ENCODE data around the gene FAM20A. TPM values are rescaled to one million over a fixed set of nuclear protein-coding genes. Genes with fewer than 3 reads are reported as not detected.

The FAM20A gene
- total RNA-seq, 2 experiments from 2014 or later = not detected

DNA sequence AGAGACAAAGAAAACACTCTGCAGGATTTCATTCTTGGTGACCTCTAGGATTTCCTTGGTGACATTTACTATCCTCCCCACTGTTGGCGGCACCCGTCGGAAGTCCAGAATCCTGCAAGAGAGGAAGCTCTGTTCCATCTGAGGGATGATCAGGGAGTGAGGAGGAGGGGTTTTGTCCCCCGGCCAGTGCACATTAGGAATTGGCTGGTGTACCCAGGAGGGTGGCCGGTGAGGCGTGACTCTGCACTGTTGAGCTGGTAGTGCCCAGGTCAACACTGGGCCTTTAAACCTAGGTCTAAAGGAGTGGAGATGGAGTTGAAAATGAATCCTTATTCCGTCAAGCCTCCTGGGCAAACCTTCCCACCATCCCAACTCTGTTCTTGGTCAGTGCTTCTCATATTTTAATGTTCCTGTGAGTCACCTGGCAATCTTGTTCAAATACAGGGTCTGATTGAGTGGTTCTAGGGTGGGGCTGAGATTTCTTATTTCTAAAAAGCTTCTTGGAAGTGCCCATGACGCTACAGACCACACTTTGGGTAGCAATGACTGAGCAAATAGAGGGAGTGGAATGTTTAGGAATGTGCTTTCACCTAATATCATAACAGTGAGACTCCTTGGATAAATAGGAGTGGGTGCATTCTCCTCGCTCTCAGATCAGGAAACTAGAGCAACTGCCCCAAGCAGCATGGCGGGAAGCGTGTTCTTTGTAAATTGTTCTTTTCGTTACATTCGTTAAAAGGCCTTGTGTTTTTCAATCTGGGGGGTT is 58.3 kb downstream of the FAM20A start:
- Mint-ChIP-seq H3K4me3 (no peak overlapping the region), H3K27ac (no peak overlapping the region), H3K4me1 (ENCODE audit: low read depth) (no peaks in the 10 kb centered on the region), H3K36me3 (ENCODE audit: low read depth) (peaks cover 6% of the 10 kb centered on the region), H3K27me3 (ENCODE audit: low read depth) (no peaks in the 10 kb centered on the region), H3K9me3 (ENCODE audit: insufficient read depth) (no peaks in the 10 kb centered on the region)
- ChIA-PET POLR2A (no interaction called here), CTCF (no interaction called here)
- no peak for DNase-seq
- ATAC-seq = no peak

DNA sequence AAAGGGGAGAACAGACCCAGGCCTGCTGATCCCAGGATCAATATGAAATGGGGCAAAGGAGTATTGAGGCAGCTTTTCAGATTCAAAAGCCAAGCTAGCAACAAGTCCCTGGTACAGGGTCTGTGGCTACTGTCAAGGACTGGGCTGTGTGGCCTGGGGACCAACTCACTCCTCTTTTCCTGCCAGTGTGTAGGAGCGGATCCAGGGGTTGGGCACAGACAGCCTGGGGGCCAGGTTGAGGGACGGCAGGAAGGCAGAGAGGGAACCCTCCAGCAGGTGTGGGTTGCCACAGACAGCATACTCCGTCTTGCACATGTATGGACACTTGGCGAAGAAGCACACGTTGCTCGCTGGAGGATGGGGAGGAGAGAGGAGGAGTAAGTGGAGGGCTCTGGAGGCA is 59.4 kb downstream of the FAM20A start:
- ChIA-PET CTCF (no interaction called here), POLR2A (no interaction called here)
- Mint-ChIP-seq H3K4me3 (no peak overlapping the region), H3K36me3 (ENCODE audit: low read depth) (peaks cover 8% of the 10 kb centered on the region), H3K27ac (no peak overlapping the region), H3K4me1 (ENCODE audit: low read depth) (no peaks in the 10 kb centered on the region), H3K27me3 (ENCODE audit: low read depth) (no peaks in the 10 kb centered on the region), H3K9me3 (ENCODE audit: insufficient read depth) (no peaks in the 10 kb centered on the region)
- ATAC-seq = peak; percentile 38
- no peak for DNase-seq

DNA sequence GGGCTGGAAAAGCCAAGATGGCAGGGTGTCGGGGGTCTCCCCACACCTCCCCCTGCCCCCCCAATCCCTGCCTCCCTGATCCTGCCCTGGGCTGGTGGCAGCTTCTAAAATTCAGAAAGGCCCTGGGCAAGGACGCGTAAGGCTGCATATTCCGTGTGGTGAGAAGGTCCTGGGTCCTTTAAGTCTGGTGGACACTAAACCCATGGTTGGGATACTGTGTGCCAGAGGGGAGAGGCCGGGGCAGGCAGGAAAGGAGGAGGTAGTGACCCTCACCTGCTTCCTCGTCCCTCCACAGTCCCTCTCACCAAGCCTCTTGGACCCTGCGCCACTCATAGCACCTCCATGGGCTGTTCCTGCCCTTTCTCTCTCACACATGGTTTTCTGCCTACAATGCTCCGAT is 60.2 kb downstream of the FAM20A start:
- ATAC-seq (no peak), DNase-seq (no peak)
- ChIA-PET POLR2A (no interaction called here), CTCF (no interaction called here)
- H3K9me3 Mint-ChIP-seq (ENCODE audit: insufficient read depth) = no peaks in the 10 kb centered on the region
- H3K27me3 Mint-ChIP-seq (ENCODE audit: low read depth) = no peaks in the 10 kb centered on the region
- no peak overlapping the region for H3K27ac Mint-ChIP-seq
- H3K36me3 Mint-ChIP-seq (ENCODE audit: low read depth) = peaks cover 11% of the 10 kb centered on the region
- no peak overlapping the region for H3K4me3 Mint-ChIP-seq
- no peaks in the 10 kb centered on the region for H3K4me1 Mint-ChIP-seq (ENCODE audit: low read depth)

DNA sequence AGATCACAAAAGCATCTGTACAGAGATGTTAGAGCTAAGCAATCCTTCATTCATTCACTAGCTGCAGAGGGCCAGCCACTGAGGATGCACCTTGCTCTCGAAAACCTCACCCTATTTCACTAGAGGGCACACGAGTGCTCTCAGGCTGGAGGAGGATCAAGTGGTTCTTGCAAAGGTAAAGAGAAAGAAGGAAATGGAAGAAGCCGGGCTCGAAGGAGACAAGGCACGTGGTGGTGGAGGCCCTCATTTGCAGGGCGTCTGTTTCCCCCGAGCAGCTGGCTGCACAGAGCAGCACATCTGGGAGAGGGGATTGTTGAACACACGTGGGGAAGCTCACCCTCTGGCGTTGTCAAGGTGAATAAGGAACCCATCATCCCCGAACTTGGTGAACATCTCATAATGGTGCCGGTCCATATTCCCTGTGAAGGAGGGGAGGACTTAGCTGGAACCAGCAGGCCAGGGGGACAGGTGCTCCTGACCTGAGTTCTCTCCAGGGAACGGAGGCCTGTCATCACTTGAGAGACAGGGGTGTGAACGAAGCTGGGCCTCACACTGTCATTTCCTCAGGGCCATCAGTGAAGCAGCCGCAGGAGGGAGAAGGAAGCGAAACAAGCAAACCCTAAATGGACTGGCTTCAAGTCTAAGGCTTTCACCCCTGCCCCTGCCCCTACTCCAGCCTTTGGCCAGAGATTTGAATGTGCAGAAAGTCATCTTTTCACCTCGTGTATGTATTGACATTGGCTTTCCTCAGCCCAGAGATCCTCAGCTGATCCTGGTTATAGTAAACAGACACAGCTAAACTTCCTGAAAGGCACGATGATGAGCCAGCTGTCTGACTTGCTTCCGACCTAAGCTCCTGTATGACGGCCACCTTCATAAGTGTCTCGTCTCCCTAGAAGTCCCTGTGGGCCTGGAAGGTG is 61.4 kb downstream of the FAM20A start:
- Mint-ChIP-seq H3K9me3 (ENCODE audit: insufficient read depth) (no peaks in the 10 kb centered on the region), H3K36me3 (ENCODE audit: low read depth) (peaks cover 21% of the 10 kb centered on the region), H3K27me3 (ENCODE audit: low read depth) (no peaks in the 10 kb centered on the region), H3K27ac (no peak overlapping the region), H3K4me1 (ENCODE audit: low read depth) (no peaks in the 10 kb centered on the region), H3K4me3 (no peak overlapping the region)
- ChIA-PET CTCF (interaction anchor here (1.1 kb wide), 1 partner anchor 233 kb away, joined by 3 read pairs; no protein-coding TSS in a partner anchor), POLR2A (no interaction called here)
- no peak for ATAC-seq
- DNase-seq = no peak

DNA sequence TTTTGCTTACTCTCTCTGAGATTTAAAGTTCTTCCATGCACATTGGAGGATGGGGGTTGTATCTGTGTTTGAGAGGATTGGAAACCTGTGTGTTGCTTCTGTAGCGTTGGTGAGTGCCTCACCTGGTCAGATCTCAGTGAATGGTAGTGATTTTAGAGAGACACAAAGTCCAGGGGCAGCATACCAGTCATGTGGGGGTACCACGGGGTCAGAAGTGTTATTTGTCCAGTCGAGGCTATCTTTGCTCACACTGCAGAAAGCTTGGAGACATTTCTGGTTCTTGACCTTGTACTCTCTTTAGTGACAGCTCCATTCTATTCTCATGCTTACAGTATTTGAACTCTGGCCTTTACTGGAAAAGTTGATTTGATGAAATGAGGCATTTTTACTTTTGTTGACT is 65.2 kb downstream of the FAM20A start:
- ChIA-PET CTCF (no interaction called here), POLR2A (no interaction called here)
- H3K4me1 Mint-ChIP-seq (ENCODE audit: low read depth) = no peaks in the 10 kb centered on the region
- H3K4me3 Mint-ChIP-seq = no peak overlapping the region
- no peaks in the 10 kb centered on the region for H3K27me3 Mint-ChIP-seq (ENCODE audit: low read depth)
- DNase-seq (no peak), ATAC-seq (no peak)
- no peaks in the 10 kb centered on the region for H3K9me3 Mint-ChIP-seq (ENCODE audit: insufficient read depth)
- H3K36me3 Mint-ChIP-seq (ENCODE audit: low read depth) = peaks cover 38% of the 10 kb centered on the region
- no peak overlapping the region for H3K27ac Mint-ChIP-seq

DNA sequence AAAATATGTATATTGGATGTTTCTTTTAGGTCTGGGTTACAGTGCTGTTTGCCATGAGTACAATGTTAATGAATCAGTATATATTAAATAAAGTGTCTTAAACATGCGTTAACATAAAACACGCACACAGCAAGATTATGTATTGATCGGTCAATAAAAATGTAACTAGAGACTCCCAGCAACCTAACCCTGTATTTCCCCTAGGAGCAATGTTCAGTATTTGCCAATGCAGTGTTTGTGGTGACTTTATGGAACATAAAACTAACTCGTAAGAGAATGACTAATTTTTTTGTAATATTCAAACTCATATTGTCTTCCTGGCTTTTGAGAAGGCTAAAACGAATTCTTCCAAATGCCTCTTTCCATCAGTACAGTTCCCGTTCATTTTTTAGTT is 66.5 kb downstream of the FAM20A start:
- no peaks in the 10 kb centered on the region for H3K4me1 Mint-ChIP-seq (ENCODE audit: low read depth)
- ChIA-PET CTCF (interaction anchor here (0.9 to 2.6 kb wide), 6 partner anchors 10 to 222 kb away, joined by 3 to 17 read pairs (median 5); no protein-coding TSS in a partner anchor), POLR2A (no interaction called here)
- DNase-seq (no peak), ATAC-seq (no peak)
- no peaks in the 10 kb centered on the region for H3K9me3 Mint-ChIP-seq (ENCODE audit: insufficient read depth)
- H3K27me3 Mint-ChIP-seq (ENCODE audit: low read depth) = no peaks in the 10 kb centered on the region
- peaks cover 45% of the 10 kb centered on the region for H3K36me3 Mint-ChIP-seq (ENCODE audit: low read depth)
- no peak overlapping the region for H3K4me3 Mint-ChIP-seq
- H3K27ac Mint-ChIP-seq = peak overlapping the region; percentile 23

DNA sequence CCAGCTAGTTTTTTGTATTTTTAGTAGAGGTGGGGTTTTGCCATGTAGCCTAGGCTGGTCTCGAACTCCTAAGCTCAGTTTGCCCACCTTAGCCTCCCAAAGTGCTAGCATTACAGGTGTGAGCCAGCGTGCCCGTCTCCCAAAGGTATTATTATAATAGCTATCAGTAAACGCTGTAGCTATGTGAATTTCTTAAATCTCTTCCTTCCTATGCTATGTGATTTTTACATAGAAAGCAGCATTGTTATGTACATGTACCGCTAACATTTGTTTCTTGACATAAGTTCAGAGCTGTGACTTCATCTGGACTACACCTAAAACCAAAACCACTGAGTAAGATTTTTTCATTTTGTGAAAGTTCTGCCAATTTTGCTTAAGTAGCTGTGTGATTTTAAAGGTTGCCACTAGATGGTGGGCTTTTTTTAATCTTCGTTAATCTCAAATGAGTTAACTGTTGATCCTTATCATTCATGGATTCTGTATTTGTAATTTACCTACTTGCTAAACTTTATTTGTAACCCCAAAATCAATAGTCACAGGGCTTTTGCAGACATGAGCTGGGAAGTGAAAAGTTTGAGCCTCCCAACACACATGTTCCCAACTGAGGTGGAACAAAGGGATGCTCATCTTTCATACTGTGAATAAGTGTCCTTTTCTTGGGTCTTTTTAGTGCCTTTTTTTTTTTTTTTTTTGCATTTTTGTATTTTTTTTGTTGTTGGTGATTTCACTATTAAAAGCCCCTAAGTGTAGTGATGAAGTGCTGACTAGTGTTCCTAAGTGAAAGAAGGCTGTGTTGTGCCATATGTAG is 67.1 kb downstream of the FAM20A start:
- H3K4me3 Mint-ChIP-seq = no peak overlapping the region
- POLR2A ChIA-PET = no interaction called here
- DNase-seq (no peak), ATAC-seq (no peak)
- H3K4me1 Mint-ChIP-seq (ENCODE audit: low read depth) = no peaks in the 10 kb centered on the region
- peaks cover 51% of the 10 kb centered on the region for H3K36me3 Mint-ChIP-seq (ENCODE audit: low read depth)
- CTCF ChIA-PET = interaction anchor here (0.7 to 2.6 kb wide), 13 partner anchors 9 to 359 kb away, joined by 3 to 17 read pairs (median 3); no protein-coding TSS in a partner anchor
- H3K27ac Mint-ChIP-seq = no peak overlapping the region
- H3K9me3 Mint-ChIP-seq (ENCODE audit: insufficient read depth) = no peaks in the 10 kb centered on the region
- no peaks in the 10 kb centered on the region for H3K27me3 Mint-ChIP-seq (ENCODE audit: low read depth)

DNA sequence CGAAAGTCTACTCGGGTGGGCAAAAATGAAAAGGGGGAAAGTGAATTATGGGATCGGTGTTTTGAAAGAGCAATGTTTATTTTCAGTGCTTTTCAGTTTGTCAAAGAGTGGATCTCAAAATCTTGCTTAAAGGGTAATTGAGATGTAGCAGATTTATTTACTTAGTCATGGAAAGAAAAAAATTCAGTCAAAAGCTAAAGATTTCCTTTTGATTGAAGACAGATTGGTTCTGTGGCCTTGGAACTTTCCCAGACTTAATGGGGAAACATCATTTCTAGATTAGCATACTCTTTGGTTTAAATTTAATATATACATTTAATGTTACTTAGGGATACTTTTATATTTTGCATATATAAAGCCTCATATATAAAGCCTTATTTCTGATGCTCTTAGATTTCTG is 68.3 kb downstream of the FAM20A start:
- ATAC-seq (no peak), DNase-seq (no peak)
- H3K27ac Mint-ChIP-seq = no peak overlapping the region
- ChIA-PET CTCF (interaction anchor here (2.6 kb wide), 1 partner anchor 81 kb away, joined by 17 read pairs; no protein-coding TSS in a partner anchor), POLR2A (no interaction called here)
- no peaks in the 10 kb centered on the region for H3K27me3 Mint-ChIP-seq (ENCODE audit: low read depth)
- no peaks in the 10 kb centered on the region for H3K9me3 Mint-ChIP-seq (ENCODE audit: insufficient read depth)
- no peaks in the 10 kb centered on the region for H3K4me1 Mint-ChIP-seq (ENCODE audit: low read depth)
- no peak overlapping the region for H3K4me3 Mint-ChIP-seq
- H3K36me3 Mint-ChIP-seq (ENCODE audit: low read depth) = peaks cover 55% of the 10 kb centered on the region

DNA sequence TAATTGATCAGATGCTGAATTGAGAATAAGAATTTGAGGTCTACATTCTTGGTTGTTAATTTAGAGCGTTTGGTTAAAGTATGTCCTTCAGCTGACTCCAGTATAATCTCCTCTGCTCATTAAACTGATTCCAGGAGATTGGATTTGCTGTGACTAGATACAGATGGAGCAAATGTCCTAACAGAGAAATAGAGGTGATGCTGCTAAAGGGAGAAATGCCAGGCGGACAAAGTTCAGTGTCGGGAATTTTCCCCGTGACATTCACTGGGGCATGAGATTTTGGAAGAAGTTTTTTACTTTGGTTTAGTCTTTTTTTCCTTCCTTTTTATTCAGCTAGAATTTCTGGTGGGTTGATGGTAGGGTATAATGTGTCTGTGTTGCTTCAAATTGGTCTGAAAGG is 69.9 kb downstream of the FAM20A start:
- Mint-ChIP-seq H3K27me3 (ENCODE audit: low read depth) (no peaks in the 10 kb centered on the region), H3K4me1 (ENCODE audit: low read depth) (no peaks in the 10 kb centered on the region), H3K36me3 (ENCODE audit: low read depth) (peaks cover 67% of the 10 kb centered on the region), H3K9me3 (ENCODE audit: insufficient read depth) (no peaks in the 10 kb centered on the region), H3K4me3 (no peak overlapping the region), H3K27ac (no peak overlapping the region)
- DNase-seq = no peak
- ATAC-seq = no peak
- CTCF ChIA-PET = interaction anchor here (0.7 kb wide), 1 partner anchor 83 kb away, joined by 3 read pairs; no protein-coding TSS in a partner anchor
- POLR2A ChIA-PET = interaction anchor here (0.5 kb wide), 1 partner anchor 51 kb away, joined by 3 read pairs; no protein-coding TSS in a partner anchor

DNA sequence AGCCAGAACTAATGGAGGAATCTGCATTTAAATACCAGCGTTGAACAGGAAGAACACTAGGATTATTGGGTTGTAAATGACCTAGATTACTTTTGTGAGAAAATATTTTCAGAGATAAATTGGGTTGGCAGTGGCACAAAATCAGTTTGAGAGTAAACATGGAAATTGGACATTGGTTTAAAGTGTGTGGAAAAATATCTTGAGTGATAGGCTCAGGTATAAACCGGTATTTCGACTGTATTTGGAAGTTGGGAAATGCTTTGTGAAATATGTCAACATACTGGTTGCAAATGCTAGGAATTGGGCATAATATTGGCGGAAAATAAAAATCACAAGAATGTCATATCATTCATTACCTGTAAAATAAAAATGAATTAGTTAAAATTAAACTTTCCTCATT is 73.9 kb downstream of the FAM20A start:
- no peak for DNase-seq
- Mint-ChIP-seq H3K36me3 (ENCODE audit: low read depth) (peaks cover 76% of the 10 kb centered on the region), H3K27ac (no peak overlapping the region), H3K9me3 (ENCODE audit: insufficient read depth) (no peaks in the 10 kb centered on the region), H3K4me1 (ENCODE audit: low read depth) (peaks cover 1% of the 10 kb centered on the region), H3K4me3 (no peak overlapping the region), H3K27me3 (ENCODE audit: low read depth) (no peaks in the 10 kb centered on the region)
- no peak for ATAC-seq
- ChIA-PET CTCF (no interaction called here), POLR2A (no interaction called here)

DNA sequence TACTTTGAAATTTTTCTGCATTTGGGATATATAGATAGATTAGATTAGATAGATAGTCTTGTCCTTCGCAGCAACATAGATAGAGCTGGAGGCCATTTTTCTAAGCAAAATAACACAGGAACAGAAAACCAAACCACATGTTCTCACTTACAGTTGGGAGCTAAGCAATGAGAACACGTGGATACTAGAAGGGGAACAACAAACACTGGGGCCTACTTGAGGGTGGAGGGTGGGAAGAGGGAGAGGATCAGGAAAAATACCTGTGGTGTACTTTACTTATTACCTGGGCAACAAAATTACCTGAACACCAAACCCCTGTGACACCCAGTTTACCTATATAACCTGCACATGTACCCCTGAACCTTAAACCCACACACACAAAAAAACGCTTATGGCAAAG is 74.6 kb downstream of the FAM20A start:
- Mint-ChIP-seq H3K4me1 (ENCODE audit: low read depth) (peaks cover 3% of the 10 kb centered on the region), H3K27me3 (ENCODE audit: low read depth) (no peaks in the 10 kb centered on the region), H3K9me3 (ENCODE audit: insufficient read depth) (no peaks in the 10 kb centered on the region), H3K36me3 (ENCODE audit: low read depth) (peaks cover 82% of the 10 kb centered on the region), H3K27ac (no peak overlapping the region), H3K4me3 (no peak overlapping the region)
- ChIA-PET POLR2A (no interaction called here), CTCF (interaction anchor here (3.4 kb wide), 1 partner anchor 7 kb away, joined by 17 read pairs; no protein-coding TSS in a partner anchor)
- DNase-seq (no peak), ATAC-seq (no peak)

Measured in activated CD8-positive, alpha-beta T cell treated with anti-CD3 and anti-CD28 coated beads, Interleukin-2, amount 10 ng/mL, durations not matched to agents 7 days and 5 days (primary cell).